ENCODE results near the gene CST5.
"Not testable (repeated sequence)": the region's sequence is repeated elsewhere in the genome, so short reads cannot be mapped to it uniquely, and the experiment has no call there.

The CST5 gene

GRCh38 chr20:23832775-23833513 is 46.6 kb downstream of the CST5 start:
- H3K36me3 ChIP-seq (ENCODE audit: insufficient read depth, low read length), result no peaks in the 10 kb centered on the region
- no peak overlapping the region for H3K9ac ChIP-seq (ENCODE audit: low read length)
- H3K79me2 ChIP-seq (ENCODE audit: insufficient read depth, low read length), result no peaks in the 10 kb centered on the region
- no peaks in the 10 kb centered on the region for H3K9me3 ChIP-seq (ENCODE audit: low read length)
- no peak overlapping the region for H3K27ac ChIP-seq (ENCODE audit: low read depth, low read length, poor library complexity, severe bottlenecking)
- H3F3A ChIP-seq (ENCODE audit: insufficient read depth, low read length), result no peaks in the 10 kb centered on the region
- TF ChIP-seq EZH2 (IDR thresholded peaks at IDR 0.05; ENCODE audit: borderline replicate concordance, low read length), result no peak
- TF ChIP-seq CTCF (IDR thresholded peaks at IDR 0.05; ENCODE audit: low read length), result no peak
- H3K4me2 ChIP-seq (ENCODE audit: low read length), result no peak overlapping the region
- no peaks in the 10 kb centered on the region for H3K9me2 ChIP-seq (ENCODE audit: low read depth, low read length)
- H3K4me3 ChIP-seq (ENCODE audit: low read depth, low read length, poor library complexity, severe bottlenecking), result no peak overlapping the region
- H4K20me1 ChIP-seq (ENCODE audit: insufficient read depth, low read length), result no peaks in the 10 kb centered on the region
- H3K27me3 ChIP-seq (ENCODE audit: insufficient read depth, low read length), result no peaks in the 10 kb centered on the region
- no peaks in the 10 kb centered on the region for H3K4me1 ChIP-seq (ENCODE audit: insufficient read depth, low read length, severe bottlenecking)
- H2AFZ ChIP-seq (ENCODE audit: low read length), result no peak overlapping the region

GRCh38 chr20:23831961-23832360 is 47.6 kb downstream of the CST5 start:
- H3K4me3 ChIP-seq (ENCODE audit: low read depth, low read length, poor library complexity, severe bottlenecking); H3K36me3 ChIP-seq (ENCODE audit: insufficient read depth, low read length); H2AFZ ChIP-seq (ENCODE audit: low read length); H4K20me1 ChIP-seq (ENCODE audit: insufficient read depth, low read length); H3K9me3 ChIP-seq (ENCODE audit: low read length); H3K79me2 ChIP-seq (ENCODE audit: insufficient read depth, low read length); H3K9ac ChIP-seq (ENCODE audit: low read length); H3K4me1 ChIP-seq (ENCODE audit: insufficient read depth, low read length, severe bottlenecking); H3K4me2 ChIP-seq (ENCODE audit: low read length); H3K27ac ChIP-seq (ENCODE audit: low read depth, low read length, poor library complexity, severe bottlenecking); H3K27me3 ChIP-seq (ENCODE audit: insufficient read depth, low read length); H3K9me2 ChIP-seq (ENCODE audit: low read depth, low read length); H3F3A ChIP-seq (ENCODE audit: insufficient read depth, low read length): not testable (repeated sequence)

GRCh38 chr20:23826541-23827021 is 53.0 kb downstream of the CST5 start, which contains the start of gene CST2:
Gene CST2 (minus strand): TSS chr20:23826729. CDS start chr20:23826660, 69 bp downstream.
- no peaks in the 10 kb centered on the region for H3K79me2 ChIP-seq (ENCODE audit: insufficient read depth, low read length)
- no peak within 1 kb of the TSS for H3K4me2 ChIP-seq (ENCODE audit: low read length)
- H3K4me3 ChIP-seq (ENCODE audit: low read depth, low read length, poor library complexity, severe bottlenecking), result no peak within 1 kb of the TSS
- H3K4me1 ChIP-seq (ENCODE audit: insufficient read depth, low read length, severe bottlenecking), result no peaks in the 10 kb centered on the region
- H3K9ac ChIP-seq (ENCODE audit: low read length), result no peak within 1 kb of the TSS
- no peaks in the 10 kb centered on the region for H3K36me3 ChIP-seq (ENCODE audit: insufficient read depth, low read length)
- no peaks in the 10 kb centered on the region for H3K9me3 ChIP-seq (ENCODE audit: low read length)
- TF ChIP-seq CTCF (IDR thresholded peaks at IDR 0.05; ENCODE audit: low read length) (no peak), EZH2 (IDR thresholded peaks at IDR 0.05; ENCODE audit: borderline replicate concordance, low read length) (no peak)
- H3K27me3 ChIP-seq (ENCODE audit: insufficient read depth, low read length), result no peaks in the 10 kb centered on the region
- H3K9me2 ChIP-seq (ENCODE audit: low read depth, low read length), result no peaks in the 10 kb centered on the region
- H3K27ac ChIP-seq (ENCODE audit: low read depth, low read length, poor library complexity, severe bottlenecking), result no peak within 1 kb of the TSS
- no peaks in the 10 kb centered on the region for H3F3A ChIP-seq (ENCODE audit: insufficient read depth, low read length)
- no peak within 1 kb of the TSS for H2AFZ ChIP-seq (ENCODE audit: low read length)
- H4K20me1 ChIP-seq (ENCODE audit: insufficient read depth, low read length), result no peaks in the 10 kb centered on the region

Measured in OCI-LY1 (cell line).